ENCODE data around the gene PNPO. TPM values are rescaled to one million over a fixed set of nuclear protein-coding genes. Genes with fewer than 3 reads are reported as not detected.
"Not testable (repeated sequence)": the region's sequence is repeated elsewhere in the genome, so short reads cannot be mapped to it uniquely, and the experiment has no call there.

The PNPO gene
- total RNA-seq, 3 donors from 2014 or later: 82.8 to 83.5 (median 83.2) TPM

DNA sequence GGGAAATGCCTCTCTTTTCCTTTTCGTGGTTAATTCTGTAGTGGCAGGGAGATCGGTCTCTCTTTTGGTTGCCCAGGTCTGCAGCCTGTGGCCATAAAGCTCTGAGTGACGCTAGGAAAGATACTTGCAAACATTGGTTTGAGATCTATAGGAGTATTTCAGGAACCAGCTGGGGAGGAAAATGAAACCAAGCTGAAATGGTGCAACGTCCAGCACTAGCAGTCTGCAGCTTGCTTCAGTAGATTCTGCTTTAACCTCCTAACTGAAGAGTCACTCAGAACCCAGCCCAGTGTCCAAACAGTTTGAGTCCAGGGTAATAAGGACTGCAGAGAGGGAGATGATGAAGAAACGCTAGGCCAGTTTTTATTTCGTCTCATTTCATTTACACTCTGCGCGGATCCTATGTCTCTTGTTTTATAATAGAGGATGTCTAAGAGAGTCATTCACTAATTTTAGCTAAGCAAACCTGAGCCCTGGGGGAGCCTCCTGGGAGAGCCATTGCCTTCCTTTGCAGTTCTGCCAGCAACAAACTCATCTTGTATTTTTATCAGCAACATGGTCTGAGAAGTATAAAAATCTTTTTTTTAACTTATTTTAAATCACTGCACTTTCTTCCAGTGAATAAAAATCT lies 33.3 kb upstream of the PNPO start:
- H3K27me3 Mint-ChIP-seq (ENCODE audit: low read depth): no peaks in the 10 kb centered on the region
- no peak overlapping the region for H3K4me3 Mint-ChIP-seq
- DNase-seq (no peak), ATAC-seq (no peak)
- H3K36me3 Mint-ChIP-seq (ENCODE audit: insufficient read depth): peaks cover 16% of the 10 kb centered on the region
- H3K9me3 Mint-ChIP-seq: no peaks in the 10 kb centered on the region
- H3K4me1 Mint-ChIP-seq (ENCODE audit: low read depth): peaks cover 29% of the 10 kb centered on the region

DNA sequence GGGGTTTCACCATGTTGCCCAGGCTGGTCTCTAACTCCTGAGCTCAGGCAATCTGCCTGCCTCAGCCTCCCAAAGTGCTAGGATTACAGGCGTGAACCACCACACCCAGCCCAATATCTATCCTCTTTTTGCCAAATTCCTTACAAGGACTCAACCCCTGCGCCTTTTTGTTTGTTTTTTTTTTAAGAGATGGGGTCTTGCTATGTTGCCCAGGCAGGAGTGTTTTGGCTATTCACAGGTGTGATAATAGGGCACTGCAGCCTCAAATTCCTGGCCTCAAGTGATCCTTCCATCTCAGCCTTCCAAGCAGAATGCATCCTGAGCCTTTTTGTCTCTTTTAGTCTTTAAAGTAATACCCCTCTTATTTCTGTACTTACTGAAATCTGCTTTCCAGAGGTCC lies 28.3 kb upstream of the PNPO start:
- Mint-ChIP-seq H3K9me3 (no peaks in the 10 kb centered on the region), H3K36me3 (ENCODE audit: insufficient read depth) (peaks cover 27% of the 10 kb centered on the region), H3K4me3 (no peak overlapping the region), H3K4me1 (ENCODE audit: low read depth) (peaks cover 15% of the 10 kb centered on the region), H3K27me3 (ENCODE audit: low read depth) (no peaks in the 10 kb centered on the region)
- no peak for ATAC-seq
- DNase-seq: no peak

DNA sequence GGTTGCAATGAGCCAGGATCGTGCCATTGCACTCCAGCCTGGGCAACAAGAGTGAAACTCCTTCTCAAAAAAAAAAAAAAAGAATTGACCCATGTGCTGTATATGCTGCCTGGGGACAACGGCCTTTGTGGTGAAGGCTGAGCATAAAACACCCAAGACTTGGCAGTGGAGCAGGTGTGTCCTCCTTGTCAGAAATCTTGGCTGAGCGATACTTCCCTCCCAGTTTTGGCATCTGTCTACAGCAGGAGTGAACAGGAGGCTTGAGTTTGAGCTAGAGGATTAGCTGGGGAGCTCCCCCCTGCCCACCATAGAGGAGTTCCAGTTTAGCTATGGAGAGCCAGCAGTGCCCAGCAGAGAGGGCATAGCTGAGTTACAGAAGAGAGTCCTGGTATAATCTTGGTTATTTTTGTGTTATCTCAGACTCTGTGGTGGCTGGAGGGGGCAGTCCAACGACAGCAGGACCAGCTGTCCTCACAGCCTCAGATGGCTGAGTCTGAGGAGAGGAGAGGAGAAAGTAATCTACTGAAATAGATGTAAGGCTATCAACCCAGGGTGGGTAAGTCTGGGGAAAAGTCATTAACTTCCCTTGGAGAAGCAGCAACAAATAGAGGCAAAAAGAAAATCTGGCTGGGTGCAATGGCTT lies 26.9 kb upstream of the PNPO start:
- Mint-ChIP-seq H3K4me3 (no peak overlapping the region), H3K36me3 (ENCODE audit: insufficient read depth) (peaks cover 22% of the 10 kb centered on the region), H3K27me3 (ENCODE audit: low read depth) (no peaks in the 10 kb centered on the region), H3K9me3 (no peaks in the 10 kb centered on the region), H3K4me1 (ENCODE audit: low read depth) (peaks cover 13% of the 10 kb centered on the region)
- DNase-seq (no peak), ATAC-seq (no peak)

DNA sequence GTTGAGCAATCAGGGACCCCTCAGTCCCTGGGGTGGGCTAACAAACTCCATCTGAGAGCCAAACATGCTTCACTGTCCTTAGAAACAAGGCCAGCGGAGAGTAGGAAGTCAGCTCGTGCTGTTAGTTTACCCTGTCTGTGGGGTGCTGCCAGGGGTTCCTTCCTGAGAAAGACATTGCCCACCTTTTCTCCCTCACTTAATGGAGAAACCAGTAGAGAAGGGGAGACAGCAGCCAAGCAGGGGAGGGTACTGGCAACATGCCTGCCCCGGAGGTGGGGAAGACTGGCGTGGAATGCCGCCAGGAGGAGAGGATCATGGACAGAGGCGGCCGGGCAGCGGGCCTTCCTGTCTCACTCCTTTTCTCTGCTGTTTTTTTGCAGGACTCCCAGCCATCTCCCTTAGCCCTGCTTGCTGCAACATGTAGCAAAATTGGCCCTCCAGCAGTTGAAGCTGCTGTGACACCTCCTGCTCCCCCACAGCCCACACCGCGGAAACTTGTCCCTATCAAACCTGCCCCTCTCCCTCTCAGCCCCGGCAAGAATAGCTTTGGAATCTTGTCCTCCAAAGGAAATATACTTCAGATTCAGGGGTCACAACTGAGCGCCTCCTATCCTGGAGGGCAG lies 25.5 kb upstream of the PNPO start:
- ATAC-seq (no peak), DNase-seq (no peak)
- Mint-ChIP-seq H3K4me1 (ENCODE audit: low read depth) (peaks cover 18% of the 10 kb centered on the region), H3K9me3 (no peaks in the 10 kb centered on the region), H3K27me3 (ENCODE audit: low read depth) (no peaks in the 10 kb centered on the region), H3K4me3 (no peak overlapping the region), H3K36me3 (ENCODE audit: insufficient read depth) (peaks cover 27% of the 10 kb centered on the region)

DNA sequence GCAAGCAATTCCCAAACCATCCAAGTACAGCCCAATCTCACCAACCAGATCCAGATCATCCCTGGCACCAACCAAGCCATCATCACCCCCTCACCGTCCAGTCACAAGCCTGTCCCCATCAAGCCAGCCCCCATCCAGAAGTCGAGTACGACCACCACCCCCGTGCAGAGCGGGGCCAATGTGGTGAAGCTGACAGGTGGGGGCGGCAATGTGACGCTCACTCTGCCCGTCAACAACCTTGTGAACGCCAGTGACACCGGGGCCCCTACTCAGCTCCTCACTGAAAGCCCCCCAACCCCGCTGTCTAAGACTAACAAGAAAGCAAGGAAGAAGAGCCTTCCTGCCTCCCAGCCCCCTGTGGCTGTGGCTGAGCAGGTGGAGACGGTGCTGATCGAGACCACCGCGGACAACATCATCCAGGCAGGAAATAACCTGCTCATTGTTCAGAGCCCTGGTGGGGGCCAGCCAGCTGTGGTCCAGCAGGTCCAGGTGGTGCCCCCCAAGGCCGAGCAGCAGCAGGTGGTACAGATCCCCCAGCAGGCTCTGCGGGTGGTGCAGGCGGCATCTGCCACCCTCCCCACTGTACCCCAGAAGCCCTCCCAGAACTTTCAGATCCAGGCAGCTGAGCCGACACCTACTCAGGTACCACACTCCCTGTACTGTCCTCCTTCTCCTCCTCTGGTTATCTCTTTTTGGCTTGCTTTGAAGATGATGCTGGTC lies 24.7 kb upstream of the PNPO start:
- DNase-seq (no peak), ATAC-seq (no peak)
- Mint-ChIP-seq H3K36me3 (ENCODE audit: insufficient read depth) (peaks cover 29% of the 10 kb centered on the region), H3K4me1 (ENCODE audit: low read depth) (peaks cover 18% of the 10 kb centered on the region), H3K27me3 (ENCODE audit: low read depth) (no peaks in the 10 kb centered on the region), H3K9me3 (no peaks in the 10 kb centered on the region), H3K4me3 (no peak overlapping the region)

DNA sequence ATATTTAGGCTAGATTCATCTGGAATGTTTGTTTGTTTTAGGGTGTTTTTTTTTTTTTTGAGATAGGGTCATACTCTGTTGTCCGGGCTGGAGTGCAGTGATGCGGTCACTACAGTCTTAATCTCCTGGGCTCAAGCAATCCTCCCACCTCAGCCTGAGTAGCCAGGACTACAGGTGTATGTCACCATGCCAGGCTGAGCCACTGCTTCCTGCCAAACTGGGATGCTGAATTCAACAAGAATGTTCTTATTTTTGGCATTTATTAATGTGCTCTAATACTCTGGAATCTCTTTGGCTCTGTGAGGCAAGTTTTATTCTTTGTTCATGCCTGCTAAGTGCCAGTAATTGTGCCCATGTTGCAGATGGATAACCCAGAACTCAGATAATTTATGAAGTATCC lies 23.8 kb upstream of the PNPO start:
- ATAC-seq: no peak

DNA sequence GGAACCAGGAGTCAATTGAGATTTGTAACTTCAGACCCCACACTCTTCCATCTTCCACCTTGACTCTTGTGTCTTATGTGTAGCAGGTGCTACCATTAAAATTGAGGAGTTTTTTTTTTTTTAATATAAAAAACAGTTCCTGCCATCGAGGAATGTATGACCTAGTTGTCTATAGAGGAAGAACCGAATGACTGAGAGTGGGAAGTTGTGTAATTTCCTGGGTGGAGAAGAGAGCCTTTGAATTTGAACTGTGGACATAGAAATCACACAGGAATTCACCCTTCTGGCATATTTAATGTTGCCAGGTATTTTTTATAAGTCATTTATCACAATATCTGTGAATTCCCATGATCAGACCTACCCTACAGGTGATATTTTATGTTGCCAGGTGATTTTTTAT lies 23.4 kb upstream of the PNPO start:
- ATAC-seq: no peak
- peaks cover 33% of the 10 kb centered on the region for H3K36me3 Mint-ChIP-seq (ENCODE audit: insufficient read depth)
- no peaks in the 10 kb centered on the region for H3K9me3 Mint-ChIP-seq
- no peaks in the 10 kb centered on the region for H3K27me3 Mint-ChIP-seq (ENCODE audit: low read depth)
- no peak overlapping the region for H3K4me3 Mint-ChIP-seq
- H3K4me1 Mint-ChIP-seq (ENCODE audit: low read depth): peaks cover 18% of the 10 kb centered on the region
- no peak for DNase-seq

More for the DNA sequence above, 23.8 kb upstream of the PNPO start:
- Mint-ChIP-seq H3K36me3 (ENCODE audit: insufficient read depth) (peaks cover 31% of the 10 kb centered on the region), H3K9me3 (no peaks in the 10 kb centered on the region), H3K27me3 (ENCODE audit: low read depth) (no peaks in the 10 kb centered on the region), H3K4me3 (no peak overlapping the region), H3K4me1 (ENCODE audit: low read depth) (peaks cover 18% of the 10 kb centered on the region)
- DNase-seq: no peak

DNA sequence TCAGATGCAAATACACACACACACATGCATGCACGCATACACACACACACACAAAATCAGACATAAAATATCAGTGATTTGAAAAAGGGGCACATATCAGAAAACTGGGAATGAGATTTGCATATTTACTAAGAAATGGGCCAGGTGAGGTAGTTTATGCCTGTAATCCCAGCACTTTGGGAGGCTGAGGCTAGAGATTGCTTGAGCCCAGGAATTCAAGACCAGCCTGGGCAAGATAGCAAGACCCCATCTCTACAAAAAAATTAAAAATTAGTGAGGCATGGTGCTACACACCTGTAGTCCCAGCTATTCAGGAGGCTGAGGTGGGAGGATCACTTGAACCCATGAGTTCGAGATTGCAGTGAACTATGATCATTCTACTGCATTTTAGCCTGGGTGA lies 22.4 kb upstream of the PNPO start:
- DNase-seq: no peak
- H3K36me3 Mint-ChIP-seq (ENCODE audit: insufficient read depth): peaks cover 43% of the 10 kb centered on the region
- ATAC-seq: no peak
- peaks cover 18% of the 10 kb centered on the region for H3K4me1 Mint-ChIP-seq (ENCODE audit: low read depth)
- H3K9me3 Mint-ChIP-seq: no peaks in the 10 kb centered on the region
- no peak overlapping the region for H3K4me3 Mint-ChIP-seq
- no peaks in the 10 kb centered on the region for H3K27me3 Mint-ChIP-seq (ENCODE audit: low read depth)

DNA sequence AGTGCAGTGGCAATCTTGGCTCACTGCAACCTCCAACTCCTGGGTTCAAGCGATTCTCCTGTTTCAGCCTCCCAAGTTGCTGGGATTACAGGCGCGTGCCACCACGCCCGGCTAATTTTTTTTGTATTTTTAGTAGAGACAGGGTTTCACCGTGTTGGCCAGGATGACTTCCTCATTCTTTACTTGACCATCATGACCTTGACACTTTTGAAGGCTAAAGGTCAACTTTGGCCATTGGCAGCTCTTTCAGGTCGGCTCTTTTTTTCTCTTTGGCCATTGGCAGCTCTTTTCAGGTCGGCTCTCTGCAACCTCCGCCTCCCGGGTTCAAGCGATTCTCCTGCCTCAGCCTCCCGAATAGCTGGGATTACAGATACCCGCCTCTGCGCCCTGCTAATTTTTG lies 21.5 kb upstream of the PNPO start:
- H3K9me3 Mint-ChIP-seq; H3K27me3 Mint-ChIP-seq (ENCODE audit: low read depth); DNase-seq; H3K4me3 Mint-ChIP-seq; ATAC-seq: not testable (repeated sequence)
- peaks cover 44% of the 10 kb centered on the region for H3K36me3 Mint-ChIP-seq (ENCODE audit: insufficient read depth)
- H3K4me1 Mint-ChIP-seq (ENCODE audit: low read depth): peaks cover 16% of the 10 kb centered on the region

DNA sequence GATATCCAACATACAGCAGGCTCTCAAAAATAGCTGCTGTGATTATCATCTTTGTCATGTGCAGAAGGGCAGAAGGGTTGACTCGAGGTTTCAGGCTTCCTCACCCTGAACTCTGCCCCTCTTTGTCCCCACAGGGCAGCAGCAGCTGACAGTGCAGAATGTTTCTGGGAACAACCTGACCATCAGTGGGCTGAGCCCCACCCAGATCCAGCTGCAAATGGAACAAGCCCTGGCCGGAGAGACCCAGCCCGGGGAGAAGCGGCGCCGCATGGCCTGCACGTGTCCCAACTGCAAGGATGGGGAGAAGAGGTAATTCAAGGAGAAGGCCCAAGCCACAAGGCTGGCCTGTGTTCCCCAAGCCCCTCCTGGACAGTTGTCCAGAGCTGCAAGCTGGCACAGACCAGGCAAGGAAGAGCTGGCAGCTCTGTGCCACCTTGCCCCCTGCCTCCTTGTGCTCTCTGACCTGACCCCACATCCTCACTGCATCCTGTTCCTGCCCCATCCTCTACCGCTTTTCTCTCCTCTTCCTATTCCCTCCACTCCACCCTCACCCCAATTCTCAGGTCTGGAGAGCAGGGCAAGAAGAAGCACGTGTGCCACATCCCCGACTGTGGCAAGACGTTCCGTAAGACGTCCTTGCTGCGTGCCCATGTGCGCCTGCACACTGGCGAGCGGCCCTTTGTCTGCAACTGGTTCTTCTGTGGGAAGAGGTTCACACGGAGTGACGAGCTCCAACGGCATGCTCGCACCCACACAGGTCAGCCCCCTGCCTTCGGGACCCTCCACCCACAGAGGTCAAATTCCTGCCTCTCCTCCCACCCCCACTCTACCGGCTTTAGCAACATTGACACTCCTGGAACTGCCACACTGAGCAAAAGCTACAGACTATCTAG lies 16.3 kb upstream of the PNPO start:
- no peak overlapping the region for H3K4me3 Mint-ChIP-seq
- H3K27me3 Mint-ChIP-seq (ENCODE audit: low read depth): no peaks in the 10 kb centered on the region
- ATAC-seq: no peak
- peaks cover 53% of the 10 kb centered on the region for H3K36me3 Mint-ChIP-seq (ENCODE audit: insufficient read depth)
- peaks cover 2% of the 10 kb centered on the region for H3K4me1 Mint-ChIP-seq (ENCODE audit: low read depth)
- H3K9me3 Mint-ChIP-seq: no peaks in the 10 kb centered on the region
- DNase-seq: no peak

DNA sequence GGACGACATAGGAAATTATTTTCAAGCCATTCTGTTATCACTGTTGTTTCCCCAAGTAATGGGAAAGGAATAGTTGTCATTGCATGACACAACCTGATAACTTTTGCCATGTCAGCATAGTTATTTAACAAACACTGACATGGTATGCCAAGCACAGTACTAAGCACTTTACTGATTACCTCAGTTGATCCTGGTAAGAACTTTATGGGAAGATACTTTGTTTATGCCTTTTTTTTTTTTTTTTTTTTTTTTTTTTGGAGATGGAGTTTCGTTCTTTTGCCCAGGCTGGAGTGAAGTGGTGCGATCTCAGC lies 15.7 kb upstream of the PNPO start:
- DNase-seq: no peak
- no peak for ATAC-seq
- Mint-ChIP-seq H3K4me1 (ENCODE audit: low read depth) (peaks cover 2% of the 10 kb centered on the region), H3K4me3 (no peak overlapping the region), H3K27me3 (ENCODE audit: low read depth) (no peaks in the 10 kb centered on the region), H3K9me3 (no peaks in the 10 kb centered on the region), H3K36me3 (ENCODE audit: insufficient read depth) (peaks cover 55% of the 10 kb centered on the region)

DNA sequence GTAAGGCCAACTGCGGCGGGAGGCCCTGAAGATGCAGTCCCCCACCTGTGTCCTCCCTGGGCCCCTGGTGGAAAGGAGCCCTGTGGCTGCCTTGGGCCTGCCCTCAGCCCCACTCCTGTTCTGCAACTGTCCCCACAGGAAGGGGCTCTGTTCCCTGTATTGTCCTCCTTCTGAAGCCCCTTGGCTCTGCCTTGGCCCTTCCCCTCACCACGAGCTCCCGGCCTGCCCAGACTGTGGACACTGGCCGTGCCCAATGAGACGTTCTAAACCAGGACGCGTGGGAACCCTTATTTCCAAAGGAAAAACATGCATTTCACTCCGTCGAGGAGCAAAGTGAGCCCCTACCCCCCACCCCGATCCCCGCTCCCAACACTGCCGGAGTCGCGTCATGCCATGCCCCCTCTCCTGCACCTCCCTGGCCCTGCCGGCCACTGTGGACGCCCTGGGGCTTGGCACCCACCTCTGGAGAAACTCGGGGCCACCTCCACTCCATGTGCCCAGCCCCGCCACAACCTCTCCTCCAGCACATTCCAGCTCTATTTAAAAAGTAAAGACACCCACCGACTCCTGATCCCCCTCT lies 13.5 kb upstream of the PNPO start:
- no peak overlapping the region for H3K4me3 Mint-ChIP-seq
- ATAC-seq: no peak
- H3K9me3 Mint-ChIP-seq: no peaks in the 10 kb centered on the region
- H3K36me3 Mint-ChIP-seq (ENCODE audit: insufficient read depth): peaks cover 47% of the 10 kb centered on the region
- H3K4me1 Mint-ChIP-seq (ENCODE audit: low read depth): no peaks in the 10 kb centered on the region
- H3K27me3 Mint-ChIP-seq (ENCODE audit: low read depth): no peaks in the 10 kb centered on the region
- no peak for DNase-seq

DNA sequence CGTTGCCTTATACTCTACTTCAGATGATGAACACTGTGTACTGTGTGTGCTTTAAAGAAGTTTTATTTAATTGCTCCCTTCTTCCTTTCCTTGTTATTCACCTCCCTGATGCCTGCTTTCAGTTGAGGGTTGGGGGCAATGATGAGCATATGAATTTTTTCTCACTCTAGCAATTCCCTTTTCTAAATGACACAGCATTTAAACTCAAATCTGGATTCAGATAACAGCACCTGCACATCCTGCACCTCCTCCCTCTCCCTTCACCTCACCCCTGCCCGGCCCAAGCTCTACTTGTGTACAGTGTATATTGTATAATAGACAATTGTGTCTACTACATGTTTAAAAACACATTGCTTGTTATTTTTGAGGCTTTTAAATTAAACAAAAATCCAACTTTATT lies 13.0 kb upstream of the PNPO start:
- H3K27me3 Mint-ChIP-seq (ENCODE audit: low read depth): no peaks in the 10 kb centered on the region
- DNase-seq (no peak), ATAC-seq (no peak)
- H3K4me3 Mint-ChIP-seq: no peak overlapping the region
- no peaks in the 10 kb centered on the region for H3K9me3 Mint-ChIP-seq
- peaks cover 43% of the 10 kb centered on the region for H3K36me3 Mint-ChIP-seq (ENCODE audit: insufficient read depth)
- no peaks in the 10 kb centered on the region for H3K4me1 Mint-ChIP-seq (ENCODE audit: low read depth)
